Cardiac muscle cell (in vitro differentiated cells and primary cell): ENCODE data around the gene ABCD2. TPM values are rescaled to one million over a fixed set of nuclear protein-coding genes. Genes with fewer than 3 reads are reported as not detected.
"Not testable (repeated sequence)": the region's sequence is repeated elsewhere in the genome, so short reads cannot be mapped to it uniquely, and the experiment has no call there.

Experiments
- DNase-seq, 2 donors: peaks; one replicate each; pipeline versions ENCODE4 v3.0.0 to v3.0.0-alpha.2; 2010 to 2017; ENCODE audit warnings: low read depth in 1 of 2, low spot score in 1 of 2
- H3K27ac ChIP-seq: fragments of 200-600 bp; sonication (generic); 2 replicates; pipeline ENCODE4 v1.5.1; 2016
- H3K27me3 ChIP-seq: fragments of 200-600 bp; sonication (generic); 2 replicates; pipeline ENCODE4 v1.6.0; 2016; ENCODE audit warnings: control low read depth
- H3K36me3 ChIP-seq: fragments of 200-600 bp; sonication (generic); 2 replicates; pipeline ENCODE4 v1.5.1; 2016; ENCODE audit warnings: control low read depth
- H3K4me1 ChIP-seq: fragments of 200-600 bp; sonication (generic); 2 replicates; pipeline ENCODE4 v1.8.1; 2017; ENCODE audit warnings: low read depth, mild to moderate bottlenecking, mixed run types
- H3K4me3 ChIP-seq: fragments of 200-600 bp; sonication (generic); 2 replicates; pipeline ENCODE4 v1.5.1; 2016; ENCODE audit warnings: mild to moderate bottlenecking
- H3K9me3 ChIP-seq: fragments of 200-600 bp; sonication (generic); 2 replicates; pipeline ENCODE4 v1.5.1; 2017; ENCODE audit warnings: low read depth, mild to moderate bottlenecking, control low read depth
- polyA plus RNA-seq: library from polyadenylated mRNA; unstranded; fragments of >200 nt; fragmentation: Nextera tagmentation; extraction: Ambion mirVana; gene quantifications from 2 replicates; pipeline ENCODE4 v1.2.1, GENCODE V29; 2016
- total RNA-seq: library from RNA; depleted of rRNA; stranded (reverse); fragments of >200 nt; gene quantifications from 2 replicates; pipeline ENCODE4 v1.2.3, GENCODE V29; 2016
- TF ChIP-seq, protein P1 (sequence below): IDR thresholded peaks from 2 replicates; pipeline ENCODE4 v1.5.1; 2012; ENCODE audit warnings: low read depth, mild to moderate bottlenecking, low read length

ABCD2 gene
- total and polyA plus RNA-seq, 2 experiments from 2014 or later: 0.12 to 0.15 TPM

DNA sequence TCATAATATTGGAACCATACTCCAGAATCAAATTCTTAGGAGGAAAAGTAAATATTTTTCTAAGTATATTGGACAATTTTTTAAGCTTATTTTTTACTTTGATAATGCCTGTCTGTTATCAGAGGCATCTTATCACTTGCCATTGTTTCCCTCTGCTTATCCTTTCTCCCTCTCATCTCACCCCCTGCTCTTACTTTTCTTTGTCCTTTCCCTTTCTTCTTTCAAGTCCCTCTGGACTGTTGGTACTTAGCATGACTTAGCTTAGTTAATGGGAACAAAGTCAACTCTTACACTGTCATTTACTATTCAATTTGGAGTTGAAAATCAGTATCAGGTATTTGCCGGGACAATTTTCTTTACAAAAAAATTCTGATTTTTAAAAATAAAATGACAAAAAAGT lies 45.2 kb downstream of the ABCD2 start:
- DNase-seq: no peak
- Histone ChIP-seq H3K36me3 (no peaks in the 10 kb centered on the region), H3K9me3 (no peaks in the 10 kb centered on the region), H3K4me1 (no peaks in the 10 kb centered on the region), H3K27ac (no peak overlapping the region), H3K27me3 (no peaks in the 10 kb centered on the region), H3K4me3 (no peak overlapping the region)
- TF ChIP-seq, protein P1, sequence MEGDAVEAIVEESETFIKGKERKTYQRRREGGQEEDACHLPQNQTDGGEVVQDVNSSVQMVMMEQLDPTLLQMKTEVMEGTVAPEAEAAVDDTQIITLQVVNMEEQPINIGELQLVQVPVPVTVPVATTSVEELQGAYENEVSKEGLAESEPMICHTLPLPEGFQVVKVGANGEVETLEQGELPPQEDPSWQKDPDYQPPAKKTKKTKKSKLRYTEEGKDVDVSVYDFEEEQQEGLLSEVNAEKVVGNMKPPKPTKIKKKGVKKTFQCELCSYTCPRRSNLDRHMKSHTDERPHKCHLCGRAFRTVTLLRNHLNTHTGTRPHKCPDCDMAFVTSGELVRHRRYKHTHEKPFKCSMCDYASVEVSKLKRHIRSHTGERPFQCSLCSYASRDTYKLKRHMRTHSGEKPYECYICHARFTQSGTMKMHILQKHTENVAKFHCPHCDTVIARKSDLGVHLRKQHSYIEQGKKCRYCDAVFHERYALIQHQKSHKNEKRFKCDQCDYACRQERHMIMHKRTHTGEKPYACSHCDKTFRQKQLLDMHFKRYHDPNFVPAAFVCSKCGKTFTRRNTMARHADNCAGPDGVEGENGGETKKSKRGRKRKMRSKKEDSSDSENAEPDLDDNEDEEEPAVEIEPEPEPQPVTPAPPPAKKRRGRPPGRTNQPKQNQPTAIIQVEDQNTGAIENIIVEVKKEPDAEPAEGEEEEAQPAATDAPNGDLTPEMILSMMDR: no peak

DNA sequence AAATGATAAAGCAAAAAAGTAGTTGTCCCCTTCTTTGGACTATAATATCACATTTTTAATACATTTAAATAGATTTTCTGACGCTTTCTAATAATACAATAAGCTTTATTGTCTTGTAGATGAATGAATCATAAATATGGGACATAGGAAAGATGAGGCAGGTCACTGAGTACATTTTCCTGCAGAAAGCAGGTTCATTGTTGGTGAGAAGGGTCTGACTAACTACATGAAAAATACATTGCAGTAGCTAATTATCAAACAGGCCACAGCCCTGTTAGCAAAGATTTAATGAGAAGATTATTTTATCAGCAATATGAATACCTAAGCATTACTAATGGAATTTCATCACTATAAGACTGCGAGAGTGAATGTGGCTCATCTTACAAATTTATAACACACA lies 45.6 kb downstream of the ABCD2 start:
- Histone ChIP-seq H3K4me1 (no peaks in the 10 kb centered on the region), H3K9me3 (no peaks in the 10 kb centered on the region), H3K36me3 (no peaks in the 10 kb centered on the region), H3K27ac (no peak overlapping the region), H3K4me3 (no peak overlapping the region), H3K27me3 (no peaks in the 10 kb centered on the region)
- TF ChIP-seq, protein P1: no peak
- no peak for DNase-seq

DNA sequence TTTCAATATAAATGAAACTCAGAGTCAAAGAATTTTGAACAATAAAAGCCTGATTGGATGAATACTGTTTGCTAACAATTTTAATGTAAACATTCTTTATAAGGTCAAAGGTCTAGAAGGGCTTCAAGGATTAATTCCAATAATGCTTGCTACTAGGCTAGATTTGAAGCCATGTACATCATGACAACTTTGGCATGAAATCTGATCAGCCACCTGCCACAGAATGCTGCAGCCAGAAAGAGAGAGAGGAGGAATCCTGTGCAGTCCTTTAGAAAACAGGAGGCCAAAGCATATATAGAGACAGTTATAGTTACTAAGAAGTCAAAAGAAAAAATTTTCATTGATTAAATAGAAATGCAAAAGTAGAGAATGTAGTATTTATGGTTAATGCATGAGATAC lies 47.1 kb downstream of the ABCD2 start:
- Histone ChIP-seq H3K9me3 (no peaks in the 10 kb centered on the region), H3K27me3 (no peaks in the 10 kb centered on the region), H3K36me3 (no peaks in the 10 kb centered on the region), H3K4me3 (no peak overlapping the region), H3K4me1 (no peaks in the 10 kb centered on the region), H3K27ac (no peak overlapping the region)
- TF ChIP-seq, protein P1: no peak
- no peak for DNase-seq

GRCh38 chr12:39571351-39571750 lies 48.3 kb downstream of the ABCD2 start:
- no peaks in the 10 kb centered on the region for H3K4me1 ChIP-seq
- TF ChIP-seq, protein P1: no peak
- H3K36me3 ChIP-seq: no peaks in the 10 kb centered on the region
- H3K27me3 ChIP-seq: no peaks in the 10 kb centered on the region
- H3K27ac ChIP-seq: no peak overlapping the region
- no peak overlapping the region for H3K4me3 ChIP-seq
- H3K9me3 ChIP-seq: no peaks in the 10 kb centered on the region
- DNase-seq: no peak

- no peak overlapping the region for H3K27ac ChIP-seq
- H3K9me3 ChIP-seq: no peaks in the 10 kb centered on the region
- H3K27me3 ChIP-seq: no peaks in the 10 kb centered on the region
- no peaks in the 10 kb centered on the region for H3K36me3 ChIP-seq
- H3K4me1 ChIP-seq: no peaks in the 10 kb centered on the region
- H3K4me3 ChIP-seq: no peak overlapping the region
- TF ChIP-seq, protein P1: no peak
- no peak for DNase-seq
Observed at GRCh38 chr12:39553476-39553875, 66.1 kb downstream of the ABCD2 start.

DNA sequence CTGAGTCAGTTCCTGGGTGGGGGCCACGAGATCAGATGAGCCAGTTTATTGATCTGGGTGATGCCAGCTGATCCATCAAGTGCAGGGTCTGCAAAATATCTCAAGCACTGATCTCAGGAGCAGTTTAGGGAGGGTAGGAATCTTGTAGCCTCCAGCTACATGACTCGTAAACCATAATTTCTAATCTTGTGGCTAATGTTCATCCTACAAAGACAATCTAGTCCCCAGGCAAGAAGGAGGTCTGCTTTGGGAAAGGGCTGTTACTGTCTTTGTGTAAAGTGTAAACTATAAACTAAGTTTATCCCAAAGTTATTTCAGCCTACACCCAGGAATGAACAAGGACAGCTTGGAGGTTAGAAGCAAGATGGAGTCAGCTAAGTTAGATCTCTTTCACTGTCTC lies 75.4 kb downstream of the ABCD2 start:
- DNase-seq, H3K4me3 ChIP-seq, H3K9me3 ChIP-seq, H3K4me1 ChIP-seq, H3K27me3 ChIP-seq, H3K27ac ChIP-seq, H3K36me3 ChIP-seq: not testable (repeated sequence)
